NAMALWA (cell line): Measurements from ENCODE around the gene CHN2.

Source experiments
- DNase-seq: peaks from one replicate; pipeline ENCODE4 v3.0.0-alpha.2; 2015; ENCODE audit warnings: low spot score

Gene CHN2

DNA sequence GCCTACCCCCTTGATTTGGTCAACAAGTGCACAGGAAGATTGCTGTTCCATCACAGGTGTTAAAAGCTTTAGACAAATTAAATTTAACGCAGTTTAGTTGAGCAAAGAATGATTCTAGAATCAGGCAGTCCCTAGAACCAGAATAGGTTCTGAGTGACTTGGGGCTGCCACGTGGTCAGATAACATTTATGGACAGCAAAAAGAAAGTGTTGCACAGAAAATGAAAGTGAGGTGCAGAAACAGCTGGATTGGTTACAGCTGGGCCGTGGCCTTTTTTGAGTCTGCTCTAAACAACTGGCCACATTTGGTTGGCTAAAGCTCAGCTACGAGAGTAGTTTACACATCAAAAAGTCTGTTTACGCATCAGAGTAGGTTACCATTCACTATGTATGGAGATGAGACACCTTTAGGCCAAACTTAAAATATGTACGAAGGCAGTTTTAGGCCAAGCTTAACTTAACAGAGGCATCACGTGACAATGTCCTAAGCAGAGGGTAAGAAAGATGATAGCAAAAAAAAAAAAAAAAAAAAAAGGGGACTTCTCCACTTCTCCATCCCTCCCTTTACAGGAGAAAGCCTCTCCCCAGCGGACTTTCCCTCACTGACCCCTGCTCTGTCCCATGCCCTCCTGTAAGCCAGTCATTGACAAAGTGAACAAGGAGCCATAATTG, 235.8 kb downstream of the CHN2 start:
- no peak for DNase-seq

DNA sequence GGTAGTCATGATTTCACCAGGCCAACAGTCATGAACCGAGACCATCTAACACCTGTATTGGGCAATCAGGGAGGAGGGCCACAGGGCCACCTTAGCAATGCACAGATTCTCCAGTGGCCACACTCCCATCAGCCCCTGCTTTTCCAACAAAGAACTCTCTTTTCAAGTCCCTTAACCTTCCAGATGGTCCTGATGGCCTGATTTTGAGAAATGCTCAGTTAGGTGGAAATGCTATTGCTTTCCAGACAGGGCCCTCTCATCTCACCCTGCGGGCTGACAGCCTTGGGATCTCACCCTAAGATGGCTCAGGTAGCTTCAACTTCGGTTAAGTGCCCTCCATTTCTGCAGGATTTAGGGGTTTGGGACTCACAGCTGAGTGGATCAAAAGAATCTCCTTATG, 237.1 kb downstream of the CHN2 start:
- no peak for DNase-seq

DNA sequence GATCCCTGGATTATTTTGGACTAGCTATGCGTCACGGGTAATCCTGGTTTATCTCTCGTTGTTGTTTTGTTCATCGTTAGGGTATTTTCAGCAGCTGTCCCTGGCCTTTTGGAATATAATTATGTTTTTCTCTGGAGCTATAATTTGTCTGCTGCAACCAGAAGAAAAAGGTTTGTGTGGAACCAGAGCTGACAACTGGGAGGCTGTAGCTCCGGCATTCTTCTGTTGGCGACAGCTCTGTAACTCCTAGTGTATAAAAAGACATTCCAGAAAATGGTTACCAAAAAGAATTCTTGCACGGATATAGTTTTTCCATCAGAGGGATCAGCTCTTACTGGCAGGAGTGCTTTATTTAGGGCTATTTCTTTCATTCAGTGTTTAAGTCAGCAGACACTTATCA, 238.1 kb downstream of the CHN2 start:
- DNase-seq: no peak

DNA sequence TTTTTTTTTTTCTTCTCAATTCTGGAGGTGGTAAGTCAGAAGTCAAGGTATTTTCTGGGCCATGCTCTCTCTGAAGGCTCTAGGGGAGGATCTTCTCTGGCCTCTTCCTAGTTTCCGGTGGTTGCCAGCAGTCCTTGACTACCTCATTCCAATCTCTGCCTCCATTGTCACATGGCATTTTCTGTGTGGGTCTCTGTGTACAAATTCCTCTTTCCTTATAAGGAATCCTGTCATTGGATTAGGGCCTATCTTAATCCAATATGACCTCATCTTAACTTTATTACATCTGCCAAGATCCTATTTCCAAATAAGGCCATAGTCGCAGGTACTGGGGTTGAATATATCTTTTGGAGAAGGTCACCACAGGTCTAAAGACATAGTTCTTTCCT, 239.8 kb downstream of the CHN2 start:
- no peak for DNase-seq

DNA sequence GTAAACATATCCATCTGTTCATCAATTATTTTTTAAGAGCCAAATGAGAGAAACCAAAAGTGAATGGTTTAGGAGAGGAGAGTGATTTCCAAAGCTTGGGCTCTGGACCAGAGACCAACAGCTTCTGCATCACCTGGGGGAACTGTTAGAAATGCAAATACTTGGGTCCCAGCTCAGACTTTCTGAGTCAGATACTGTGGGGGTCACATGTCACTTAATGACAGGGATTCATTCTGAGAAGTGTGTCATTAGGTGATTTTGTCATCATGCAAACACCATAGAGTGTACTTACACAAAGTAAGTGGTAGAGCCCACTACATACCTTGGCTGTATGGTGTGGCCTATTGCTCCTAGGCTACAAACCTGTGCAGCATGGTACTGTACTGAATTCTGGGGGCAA, 240.6 kb downstream of the CHN2 start:
- no peak for DNase-seq

DNA sequence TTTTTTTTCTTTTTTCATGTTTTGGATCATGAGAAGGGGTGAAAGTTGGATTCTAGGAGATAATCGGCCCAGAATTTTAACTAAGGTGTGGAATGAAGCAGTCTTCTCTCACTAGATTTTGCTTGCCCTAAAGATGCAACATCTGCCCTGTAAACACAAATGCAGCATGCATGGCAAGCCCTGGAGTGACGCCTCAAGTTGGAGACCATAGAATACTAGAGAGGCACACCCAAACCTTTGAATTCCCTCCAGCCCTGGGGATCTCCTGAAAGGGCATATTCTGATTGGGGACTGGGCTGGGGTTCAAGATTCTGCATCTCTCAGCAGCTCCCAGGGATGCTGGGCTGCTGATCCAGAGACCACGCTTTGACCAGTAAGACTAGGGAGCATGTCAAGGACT, 241.3 kb downstream of the CHN2 start:
- no peak for DNase-seq

DNA sequence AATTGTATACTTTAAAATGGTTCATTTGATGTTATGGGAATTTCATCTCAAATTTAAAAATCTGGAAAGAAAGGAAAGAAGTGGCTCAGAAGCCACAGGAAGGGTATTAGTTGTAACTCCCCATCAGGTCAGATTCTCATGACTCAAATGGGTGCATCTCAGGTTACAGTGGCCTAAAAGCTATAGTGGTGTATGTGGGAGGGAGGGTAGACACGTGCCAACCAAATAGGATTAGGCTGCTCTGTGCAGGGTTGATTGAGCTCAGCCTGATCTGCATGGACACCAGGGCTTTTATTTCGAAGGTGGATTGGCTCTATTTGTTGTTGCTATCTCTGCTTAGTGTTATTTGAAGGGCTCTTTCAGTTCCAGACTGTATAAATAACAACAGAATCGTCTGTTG, 247.6 kb downstream of the CHN2 start:
- DNase-seq: no peak

DNA sequence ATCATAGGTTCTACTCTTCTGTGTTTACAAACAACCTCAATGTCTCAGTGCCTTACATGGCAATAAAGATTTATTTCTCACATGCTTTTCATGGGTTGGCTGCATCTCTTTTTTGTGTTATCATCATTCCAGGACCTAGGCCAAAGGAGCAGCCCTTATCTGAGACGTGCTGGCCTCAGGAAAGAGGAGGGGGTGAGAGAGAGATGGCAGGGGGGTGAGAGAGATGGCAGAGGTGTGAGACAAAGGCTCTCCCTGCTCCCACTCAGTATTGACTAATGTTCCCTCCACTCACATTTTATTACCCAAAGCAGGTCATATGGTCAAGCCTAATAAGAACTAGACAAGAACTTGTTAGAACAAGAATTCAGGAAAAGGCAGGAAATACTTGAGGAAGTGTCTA, 249.0 kb downstream of the CHN2 start:
- no peak for DNase-seq

DNA sequence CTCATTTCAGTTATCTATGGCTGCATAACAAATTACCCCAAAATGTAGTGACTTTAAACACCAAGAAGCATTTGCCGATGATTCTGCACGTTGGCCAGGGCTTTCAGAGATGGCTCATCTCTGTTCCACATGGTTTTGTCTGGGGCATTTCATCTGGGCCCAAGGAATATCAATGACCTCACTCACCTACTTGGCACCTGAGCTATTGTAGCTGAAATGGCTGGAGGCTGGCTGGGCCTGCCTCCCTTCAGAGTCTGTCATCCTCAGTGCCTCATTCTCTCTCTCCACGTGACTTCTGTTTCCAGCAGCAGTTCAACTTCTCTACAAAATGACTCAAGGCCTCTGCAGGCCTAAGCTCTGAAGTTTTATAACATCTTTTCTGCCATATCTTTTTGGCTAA, 249.7 kb downstream of the CHN2 start:
- no peak for DNase-seq

DNA sequence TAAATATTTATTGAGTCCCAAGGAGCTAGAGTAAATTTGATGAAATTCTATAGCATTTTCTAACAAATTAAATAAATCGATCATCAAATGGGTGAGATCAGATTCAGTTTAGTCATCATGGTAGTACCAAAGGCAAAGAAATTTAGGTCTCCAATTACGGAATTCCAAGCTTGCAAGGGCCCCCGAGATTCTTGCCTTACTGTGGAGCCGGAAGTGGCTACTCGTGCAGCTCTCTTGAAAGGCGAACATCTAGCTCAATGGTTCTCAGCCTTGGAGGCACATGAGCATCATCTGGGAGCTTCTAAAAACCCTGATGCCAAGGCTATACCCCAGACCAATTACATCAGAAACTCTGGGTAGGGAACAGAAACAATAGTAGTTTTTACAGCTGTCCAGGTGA, 251.2 kb downstream of the CHN2 start:
- DNase-seq: no peak

DNA sequence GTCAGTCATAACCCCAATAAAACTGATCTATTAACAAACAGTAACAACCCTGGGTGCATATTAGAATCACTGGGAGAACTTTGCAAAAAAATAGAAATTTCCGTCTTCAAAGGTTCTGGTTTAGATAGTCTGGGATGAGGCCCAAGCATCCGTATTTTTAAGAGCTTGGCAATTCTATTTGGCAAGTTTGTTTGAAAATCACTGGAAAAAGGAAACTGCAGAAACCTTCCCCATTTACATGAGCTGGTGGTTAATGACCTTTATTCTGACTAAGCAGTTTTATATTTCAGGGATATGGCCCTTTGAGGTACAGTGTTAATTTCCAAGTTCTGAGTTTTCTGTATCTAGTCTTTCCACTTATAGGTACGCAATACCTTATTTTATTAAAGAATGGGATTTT, 253.3 kb downstream of the CHN2 start:
- DNase-seq: no peak

DNA sequence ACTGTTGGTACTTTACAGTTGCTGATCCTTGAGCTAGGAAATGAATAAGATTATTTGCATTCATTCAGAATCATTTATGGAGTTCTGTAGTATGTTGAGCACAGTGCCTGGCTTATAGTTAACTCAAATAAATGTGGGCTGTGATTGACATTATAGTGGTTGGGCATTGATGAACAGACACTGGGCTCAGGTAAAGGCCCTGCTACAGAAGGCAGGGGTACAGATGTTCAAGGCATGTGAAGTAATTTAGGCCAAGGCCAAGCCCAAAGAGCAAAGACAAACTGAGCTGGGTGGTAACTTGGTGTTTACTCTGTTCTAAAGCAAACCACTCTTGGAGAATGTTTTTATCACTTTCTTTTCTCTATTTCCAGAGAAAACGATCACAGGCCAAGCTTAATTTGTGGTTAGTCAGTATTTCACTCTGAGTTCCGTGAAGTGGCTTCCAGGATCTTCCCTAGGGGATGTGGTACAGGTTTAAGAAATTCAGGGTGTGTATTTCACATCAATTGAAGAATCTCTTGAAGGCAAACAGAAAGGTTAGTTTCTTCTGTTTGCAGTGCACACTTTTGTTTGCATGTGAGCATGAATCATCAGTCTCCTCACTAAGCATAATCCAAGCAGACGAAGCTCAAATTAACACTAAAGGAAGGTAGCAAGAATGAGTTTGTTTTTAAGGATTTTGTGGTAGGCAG, 255.1 kb downstream of the CHN2 start:
- DNase-seq: no peak

DNA sequence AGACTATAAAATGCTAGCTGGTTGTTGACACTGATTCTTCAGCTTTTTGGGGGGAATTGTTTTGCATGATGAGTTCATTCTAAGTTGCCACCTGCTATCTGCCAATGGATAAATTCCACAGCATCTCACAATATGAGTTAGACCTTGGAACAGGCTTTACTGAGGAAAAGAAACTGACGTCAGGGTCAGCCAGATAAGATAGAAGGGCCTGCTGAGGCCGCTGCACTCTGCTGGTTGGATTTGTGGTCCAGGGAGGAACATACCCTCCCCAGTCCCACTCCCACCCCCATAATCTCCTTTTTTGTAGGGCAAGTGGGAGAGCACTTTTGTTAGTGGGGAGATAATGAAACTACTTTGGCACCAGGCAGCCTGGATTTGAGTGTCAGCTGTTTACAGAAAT, 258.4 kb downstream of the CHN2 start:
- no peak for DNase-seq

DNA sequence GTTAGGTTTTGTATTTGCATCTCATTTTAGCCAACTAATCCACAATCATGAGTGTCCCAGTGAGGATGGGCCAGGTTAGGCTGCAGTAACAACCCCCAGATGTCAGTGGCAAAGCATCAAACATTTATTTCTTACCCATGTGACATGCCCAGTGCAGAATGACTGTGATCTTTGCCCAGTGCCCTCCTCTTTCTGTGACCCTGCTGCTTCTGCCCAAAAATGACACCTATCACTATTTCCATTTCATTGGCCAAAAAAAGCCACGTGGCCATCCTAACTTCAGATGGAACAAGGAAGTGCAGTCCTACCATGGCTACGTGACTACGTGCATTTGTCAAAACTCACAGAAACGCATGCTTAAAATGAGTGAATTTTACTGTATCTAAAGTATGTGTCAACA, 259.9 kb downstream of the CHN2 start:
- DNase-seq: peak; percentile 17

DNA sequence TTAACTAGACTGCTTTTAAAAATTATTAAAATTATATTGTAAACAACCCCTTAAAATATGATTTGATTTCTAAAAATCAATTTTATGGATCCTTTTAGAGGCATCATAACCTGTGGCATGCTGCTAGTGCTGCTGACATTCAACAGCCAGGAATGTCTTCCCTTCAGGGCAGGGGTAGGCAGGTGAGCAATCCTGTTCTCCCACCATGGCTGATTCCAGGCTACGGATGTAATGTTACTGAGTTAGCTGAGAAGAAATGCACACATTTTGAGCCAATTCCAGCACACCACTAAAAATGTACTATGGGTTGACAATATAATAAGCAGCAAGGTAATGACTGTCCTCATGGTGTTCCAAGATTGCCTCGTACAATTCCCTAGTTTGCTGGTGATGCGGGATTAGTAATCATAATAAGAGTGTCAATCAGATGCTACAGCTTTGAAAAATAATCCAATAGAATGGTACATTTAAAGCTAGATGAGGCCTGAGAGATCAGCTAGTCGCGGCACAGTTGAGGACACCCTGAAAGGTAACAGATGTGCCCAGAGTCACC, 260.4 kb downstream of the CHN2 start:
- DNase-seq: no peak

DNA sequence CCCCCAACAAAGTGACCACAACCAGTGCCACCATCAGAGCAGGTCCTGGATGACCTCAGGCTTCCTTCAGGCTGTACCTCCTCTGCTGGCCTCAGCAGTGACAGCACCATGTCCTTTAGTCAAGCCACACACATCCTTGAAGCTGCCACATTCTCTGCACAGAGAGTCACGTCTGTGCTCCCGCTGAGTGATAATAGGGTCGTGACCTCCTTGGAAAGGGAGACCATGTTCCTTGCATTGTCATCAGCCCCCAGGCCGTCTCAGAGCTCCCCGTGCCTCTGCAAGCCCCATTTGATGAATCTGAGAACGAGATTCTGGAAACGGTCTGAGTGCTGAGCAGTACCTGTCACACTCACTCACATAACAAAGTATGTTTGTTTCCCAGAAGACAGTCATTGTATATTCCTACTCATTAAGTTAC, 262.6 kb downstream of the CHN2 start:
- no peak for DNase-seq

DNA sequence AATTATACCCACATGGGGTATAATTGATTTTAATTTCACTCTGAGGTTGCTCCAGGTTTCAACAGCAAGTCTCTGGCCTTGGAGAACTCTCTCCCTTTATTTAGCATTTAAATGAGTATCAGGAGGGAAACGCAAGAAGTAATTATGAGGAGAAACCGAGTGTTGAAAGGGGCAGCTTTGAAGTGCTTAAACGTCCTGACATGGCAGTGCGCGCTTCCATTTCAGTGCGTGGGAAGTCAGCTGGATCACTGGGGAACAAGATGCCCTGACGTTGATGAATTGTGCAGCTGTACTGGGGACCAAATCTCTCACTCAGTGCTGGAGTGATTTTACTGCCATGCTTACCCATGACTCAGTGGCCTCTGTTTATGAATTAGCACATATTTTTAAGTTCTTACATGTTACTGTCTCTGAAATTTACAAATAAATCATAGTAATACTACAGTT, 263.0 kb downstream of the CHN2 start:
- no peak for DNase-seq

DNA sequence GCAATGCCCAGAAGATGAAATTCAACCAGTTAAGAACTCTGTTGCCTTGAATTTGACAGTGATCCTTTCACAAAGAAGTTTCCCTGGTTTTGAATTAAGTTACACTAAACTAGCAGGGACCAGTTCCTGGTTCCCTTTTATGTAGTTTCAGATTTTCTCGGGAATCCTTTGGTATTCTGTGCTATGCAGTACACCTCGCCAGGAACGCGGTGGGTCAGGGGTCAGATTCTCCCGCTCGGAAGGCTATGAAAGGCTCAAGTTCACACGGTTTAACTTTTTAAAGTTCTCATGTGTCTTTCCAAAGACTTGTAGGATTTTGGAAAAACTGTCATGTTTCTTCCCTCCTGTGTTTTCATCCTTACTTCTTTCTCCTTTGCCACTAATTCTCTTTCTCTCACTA, 264.4 kb downstream of the CHN2 start:
- no peak for DNase-seq

DNA sequence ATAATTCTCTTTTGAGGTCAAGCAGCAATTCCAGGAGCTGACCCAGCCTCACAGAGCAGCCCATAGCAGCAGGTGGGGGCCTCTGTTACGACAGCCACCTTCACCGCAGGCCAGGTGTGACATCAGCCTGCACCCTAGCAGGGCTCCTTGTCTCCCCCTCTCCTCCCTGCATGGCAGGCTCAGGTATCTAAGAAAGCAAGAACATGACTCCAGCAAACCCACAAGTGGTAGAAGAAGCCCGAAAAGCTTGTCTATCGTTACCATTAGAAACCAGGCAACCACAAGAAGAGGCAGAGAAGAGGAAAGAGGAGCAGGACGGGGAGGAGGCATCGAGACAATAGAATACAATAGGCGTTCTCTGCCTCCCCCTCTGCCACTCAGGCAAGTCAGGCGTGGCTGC, 265.0 kb downstream of the CHN2 start:
- no peak for DNase-seq

DNA sequence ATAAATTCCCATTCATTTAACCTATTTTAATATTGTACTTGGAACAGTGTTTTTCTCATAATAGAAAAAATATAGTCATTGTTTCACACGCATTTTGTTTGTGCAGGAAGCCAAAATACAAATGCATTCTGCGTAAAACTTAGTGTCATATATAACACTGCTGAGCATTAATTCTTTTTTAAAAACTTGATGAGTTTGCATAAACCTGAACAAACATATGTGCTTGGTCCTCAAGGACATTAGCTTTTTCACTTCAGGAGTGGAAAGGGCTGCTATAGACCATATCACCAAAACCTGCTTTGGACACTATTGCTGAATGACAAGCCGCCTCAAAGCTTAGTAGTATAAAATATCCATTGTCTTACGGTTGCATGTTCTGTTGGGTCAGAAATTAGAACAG, 267.4 kb downstream of the CHN2 start:
- no peak for DNase-seq

DNA sequence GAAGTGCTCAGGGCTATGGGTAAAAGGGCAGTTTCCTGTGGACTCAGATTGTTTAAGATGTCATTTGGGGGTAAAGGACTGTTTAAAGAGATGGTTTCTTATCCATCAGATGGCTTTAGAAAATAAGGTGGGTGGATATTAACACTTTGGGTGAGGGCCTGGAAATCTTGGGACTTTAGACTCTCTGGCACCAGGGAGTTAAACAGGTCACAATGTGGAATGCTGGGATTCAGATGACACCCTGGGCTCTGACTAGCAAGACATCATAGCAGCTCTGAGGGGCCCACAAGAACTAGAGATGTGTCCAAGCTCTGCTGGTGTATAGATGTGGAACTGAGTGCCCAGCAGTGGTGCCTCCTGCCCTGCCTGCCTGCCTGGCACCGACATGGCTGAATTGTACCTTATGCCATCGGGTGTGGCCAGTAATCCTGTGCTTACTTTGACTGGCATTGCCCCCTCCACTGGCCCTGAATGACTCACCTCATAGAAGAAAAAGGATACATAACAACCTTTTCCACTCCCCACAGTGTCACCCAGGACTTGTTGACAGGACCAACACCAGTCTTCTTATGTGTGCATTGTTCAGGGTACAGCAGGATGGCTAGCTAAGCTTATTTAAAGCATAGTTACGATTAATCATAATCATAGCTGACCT, 269.1 kb downstream of the CHN2 start:
- no peak for DNase-seq

DNA sequence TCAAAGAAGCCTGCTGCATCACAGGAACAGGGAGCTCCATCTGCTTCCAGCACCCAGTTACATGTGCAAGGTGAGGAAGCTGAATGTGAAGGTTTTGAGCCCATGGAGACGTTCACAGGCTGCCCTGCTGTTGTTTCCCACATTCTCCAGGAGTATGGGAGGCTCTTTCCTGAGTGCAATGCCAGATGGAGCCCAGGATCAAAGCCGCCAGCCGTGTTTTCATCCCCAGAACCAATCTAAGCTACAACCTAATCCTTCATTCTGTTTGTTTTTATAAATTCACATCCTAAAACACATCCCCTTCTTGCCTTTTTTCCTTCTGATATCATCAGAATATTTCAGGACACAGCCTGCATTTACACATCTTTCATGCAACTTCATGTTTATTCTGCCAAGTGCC, 270.2 kb downstream of the CHN2 start:
- DNase-seq: no peak

DNA sequence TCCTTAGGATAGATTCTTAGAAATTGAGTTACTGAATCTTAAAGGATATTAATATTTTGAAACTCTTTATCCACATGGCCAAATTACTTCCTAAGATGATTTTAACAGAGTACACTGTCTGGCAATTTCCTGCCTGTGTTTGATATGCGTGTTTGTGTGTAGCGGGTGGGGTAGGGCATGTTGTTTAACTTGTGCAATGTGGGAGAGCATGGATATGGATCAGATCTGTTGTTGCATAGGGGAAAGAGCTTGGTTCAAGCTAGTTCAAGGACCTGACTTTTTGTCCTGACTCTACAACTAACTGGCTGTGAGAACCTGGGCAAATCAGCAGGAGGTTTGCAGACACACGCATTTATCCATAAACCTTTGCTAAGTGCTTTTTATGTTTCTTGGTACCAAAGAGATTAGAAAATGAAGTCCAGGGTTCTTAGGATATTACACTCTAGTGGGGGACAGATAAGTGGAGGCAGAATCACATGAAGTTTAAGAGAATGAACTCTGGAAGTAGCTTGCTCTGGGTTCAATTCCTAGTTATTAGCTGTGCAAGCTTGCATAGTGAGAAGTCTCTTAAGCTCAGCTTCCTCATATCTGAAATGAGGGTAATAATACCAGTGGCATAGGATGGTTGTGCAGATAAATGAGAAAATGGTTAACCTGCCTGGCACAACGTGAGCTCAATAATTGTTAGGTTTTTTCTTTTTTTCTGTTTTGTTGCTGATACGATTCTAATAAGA, 272.8 kb downstream of the CHN2 start:
- DNase-seq: no peak
